Measurements from ENCODE around the gene NENF.

NENF gene

GRCh38 chr1:212442408-212442807, 9.7 kb downstream of the NENF start:
- DNase-seq (ENCODE audit: low read depth), result no peak
- TF ChIP-seq CTCF (IDR thresholded peaks at IDR 0.05; ENCODE audit: control insufficient read depth, extremely low read depth, insufficient read depth), result no peak
- no peak overlapping the region for H3K4me3 ChIP-seq (ENCODE audit: low read depth, low read length)

- DNase-seq (ENCODE audit: low read depth), result no peak
- no peak for TF ChIP-seq CTCF (IDR thresholded peaks at IDR 0.05; ENCODE audit: control insufficient read depth, extremely low read depth, insufficient read depth)
- no peak overlapping the region for H3K4me3 ChIP-seq (ENCODE audit: low read depth, low read length)
These were observed 13.6 kb downstream of the NENF start for GRCh38 chr1:212446333-212446732.

- no peak for TF ChIP-seq CTCF (IDR thresholded peaks at IDR 0.05; ENCODE audit: control insufficient read depth, extremely low read depth, insufficient read depth)
- no peak overlapping the region for H3K4me3 ChIP-seq (ENCODE audit: low read depth, low read length)
- no peak for DNase-seq (ENCODE audit: low read depth)
These were observed 14.8 kb downstream of the NENF start for GRCh38 chr1:212447478-212447877.

GRCh38 chr1:212450331-212450881, 17.7 kb downstream of the NENF start:
- no peak overlapping the region for H3K4me3 ChIP-seq (ENCODE audit: low read depth, low read length)
- TF ChIP-seq CTCF (IDR thresholded peaks at IDR 0.05; ENCODE audit: control insufficient read depth, extremely low read depth, insufficient read depth), result no peak
- no peak for DNase-seq (ENCODE audit: low read depth)

- no peak for DNase-seq (ENCODE audit: low read depth)
- TF ChIP-seq CTCF (IDR thresholded peaks at IDR 0.05; ENCODE audit: control insufficient read depth, extremely low read depth, insufficient read depth), result no peak
- H3K4me3 ChIP-seq (ENCODE audit: low read depth, low read length), result no peak overlapping the region
These were observed 18.9 kb downstream of the NENF start for GRCh38 chr1:212451416-212452322.

- TF ChIP-seq CTCF (IDR thresholded peaks at IDR 0.05; ENCODE audit: control insufficient read depth, extremely low read depth, insufficient read depth), result no peak
- H3K4me3 ChIP-seq (ENCODE audit: low read depth, low read length), result no peak overlapping the region
- DNase-seq (ENCODE audit: low read depth), result no peak
These were observed 19.8 kb downstream of the NENF start for GRCh38 chr1:212452323-212453155.

All from LNCaP clone FGC (cell line).